GM19395 (cell line): Measurements from ENCODE around the gene LSM14B.
"Not testable (repeated sequence)": the region's sequence is repeated elsewhere in the genome, so short reads cannot be mapped to it uniquely, and the experiment has no call there.

Experiments
- ATAC-seq: cut with Tn5 transposase; IDR thresholded peaks from one replicate; pipeline ENCODE4 v1.9.1; 2021; ENCODE audit warnings: mild to moderate bottlenecking, moderate library complexity; ENCODE audit not compliant: unreplicated experiment

Gene LSM14B

DNA sequence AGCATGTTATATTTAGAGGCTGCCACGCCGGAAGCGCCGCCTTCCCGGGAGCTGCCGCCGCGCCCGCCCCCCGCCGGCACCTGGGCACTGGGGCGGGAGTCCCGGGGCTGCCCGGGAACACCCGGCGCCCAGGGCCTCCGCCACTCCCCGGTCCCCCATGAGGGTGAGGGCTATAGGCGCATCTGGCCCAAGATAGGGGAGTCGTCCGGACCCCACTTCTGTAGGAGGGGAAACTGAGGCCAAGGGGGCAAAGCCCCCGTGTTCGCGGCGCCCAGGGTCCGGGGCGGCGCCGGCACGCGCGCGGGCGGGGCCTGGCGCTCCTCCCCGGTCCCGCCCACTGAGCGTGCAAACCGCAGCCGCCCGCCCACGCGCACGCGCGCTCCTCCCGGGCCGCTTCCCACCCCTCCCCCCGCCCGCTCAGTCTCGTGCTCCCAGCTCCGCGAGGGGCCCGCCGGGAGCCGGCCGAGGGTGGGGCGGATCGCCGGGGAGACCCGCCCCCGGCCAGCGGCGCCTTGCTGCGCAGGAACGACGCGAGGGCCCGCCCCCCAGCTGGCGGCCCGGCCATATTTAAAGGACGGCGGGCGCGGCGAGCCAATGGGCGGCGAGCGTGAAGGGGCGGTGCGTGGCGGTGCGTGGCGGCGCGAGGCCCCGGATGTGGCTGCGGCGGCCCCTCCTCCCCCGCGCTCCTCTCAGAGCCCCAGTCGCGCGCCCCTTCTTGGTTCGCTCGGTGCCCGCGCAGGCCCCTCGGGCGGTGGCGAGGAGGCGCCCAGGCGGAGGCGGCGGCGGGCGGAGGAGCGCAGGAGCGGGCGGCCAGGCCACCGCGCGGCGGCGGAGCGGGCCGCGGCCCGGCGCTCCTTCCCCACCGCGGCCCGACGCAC is at the start of gene LSM14B:
TSS of gene LSM14B (plus strand) at position 700 of the 878 bp plus-strand sequence. CDS start 192 bp downstream, outside the sequence.
- ATAC-seq: peak; percentile 67

DNA sequence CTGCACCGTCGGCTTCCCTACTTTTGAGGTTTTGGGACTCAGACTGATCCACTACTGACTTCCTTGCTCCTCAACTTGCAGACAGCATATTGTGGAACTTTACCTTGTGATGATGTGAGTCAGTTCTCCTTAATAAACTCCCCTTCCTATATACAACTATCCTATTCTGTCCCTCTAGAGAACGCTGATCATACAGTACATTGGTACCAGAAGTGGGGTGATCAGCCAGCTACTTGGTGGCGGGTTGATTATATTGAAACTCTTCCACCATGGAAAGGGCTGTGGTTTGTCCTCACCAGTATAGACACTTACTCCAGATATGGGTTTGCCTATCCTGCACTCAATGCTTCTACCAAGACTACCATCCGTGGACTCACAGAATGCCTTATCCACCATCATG is 49.0 kb upstream of the LSM14B start:
- ATAC-seq: no peak

DNA sequence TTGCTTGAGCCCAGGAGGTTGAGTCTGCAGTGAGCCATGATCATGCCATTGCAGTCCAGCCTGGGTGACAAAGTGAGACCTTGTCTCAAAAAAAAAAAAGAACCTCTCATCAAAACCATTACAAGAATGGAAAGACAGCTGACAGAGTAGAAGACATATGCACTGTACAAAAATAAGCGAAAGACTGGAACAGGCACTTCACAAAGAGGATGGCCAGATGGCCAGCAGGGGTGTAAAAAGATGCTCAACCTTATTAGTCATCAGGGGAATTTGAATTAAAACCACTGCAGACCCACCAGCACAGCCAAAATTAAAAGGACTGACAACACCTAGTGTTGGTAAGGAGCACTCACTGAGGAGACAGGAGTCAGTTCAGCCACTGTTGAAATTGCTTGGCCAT is 43.1 kb upstream of the LSM14B start:
- no peak for ATAC-seq

DNA sequence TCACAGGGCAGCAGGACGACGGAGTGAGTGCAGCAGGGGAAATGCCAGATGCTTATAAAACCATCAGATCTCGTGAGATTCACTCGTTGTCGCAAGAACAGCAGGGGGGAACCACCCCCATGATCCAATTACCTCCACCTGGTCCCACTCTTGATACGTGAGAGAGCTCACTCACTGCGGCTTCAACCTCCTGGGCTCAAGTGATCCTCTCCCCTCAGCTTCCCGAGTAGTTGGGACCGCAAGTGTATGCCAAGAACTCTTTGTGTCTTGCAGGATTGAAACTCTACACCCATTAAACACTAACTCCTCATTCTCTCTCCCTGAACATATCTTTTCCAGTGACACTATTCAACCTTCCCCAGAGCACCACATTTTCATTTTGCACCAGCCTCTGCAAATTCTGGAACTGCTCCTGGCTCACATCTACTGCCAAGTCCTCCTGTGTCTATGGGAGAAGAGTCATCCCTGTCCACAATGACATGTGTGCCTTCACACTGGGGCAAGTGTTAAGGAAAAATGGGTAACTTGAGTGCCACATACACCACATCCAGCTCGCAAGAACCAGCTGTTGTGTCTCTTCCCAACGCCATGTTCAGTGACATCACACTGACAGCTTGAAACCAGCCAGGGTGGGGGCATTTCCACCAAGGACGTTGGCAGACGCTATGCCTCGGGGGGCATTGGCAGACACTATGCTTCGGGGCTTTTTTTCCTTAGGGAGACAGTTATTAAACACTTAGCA is 41.9 kb upstream of the LSM14B start:
- ATAC-seq: no peak

DNA sequence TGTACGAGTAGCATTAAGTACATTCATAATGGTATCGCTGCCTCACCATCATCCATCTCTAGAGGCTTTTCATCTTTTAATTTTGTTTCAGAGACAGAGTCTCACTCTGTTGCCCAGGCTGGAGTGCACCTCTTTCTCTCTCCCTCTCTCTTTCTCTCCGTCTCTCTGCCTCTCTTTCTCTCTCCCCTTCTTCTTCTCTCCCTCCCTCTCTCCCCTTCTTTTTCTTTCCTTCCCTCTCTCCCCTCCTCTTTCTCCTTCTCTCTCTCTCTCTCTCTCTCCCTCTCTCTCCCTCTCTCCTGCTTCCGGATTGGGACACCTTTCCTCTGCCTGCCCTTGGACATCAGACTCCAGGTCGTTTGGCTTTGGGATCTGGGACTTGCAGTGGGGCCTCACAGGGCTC is 39.0 kb upstream of the LSM14B start:
- ATAC-seq: no peak

DNA sequence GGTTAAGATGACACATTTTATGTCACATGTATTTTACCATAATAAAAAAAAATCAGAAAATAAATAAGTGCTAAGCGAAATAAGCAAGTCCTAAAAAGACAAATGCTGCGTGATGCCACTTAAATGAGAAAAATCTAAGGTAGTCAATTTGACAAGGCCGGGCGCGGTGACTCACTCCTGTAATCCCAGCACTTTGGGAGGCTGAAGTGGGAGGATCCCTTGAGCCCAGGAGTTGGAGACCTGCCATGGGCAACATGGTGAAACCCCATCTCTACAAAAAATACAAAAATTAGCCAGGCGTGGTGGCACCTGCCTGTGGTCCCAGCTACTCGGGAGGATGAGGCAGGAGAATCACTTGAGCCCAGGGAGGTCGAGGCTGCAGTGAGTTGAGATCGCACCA is 38.1 kb upstream of the LSM14B start:
- not testable (repeated sequence) for ATAC-seq

DNA sequence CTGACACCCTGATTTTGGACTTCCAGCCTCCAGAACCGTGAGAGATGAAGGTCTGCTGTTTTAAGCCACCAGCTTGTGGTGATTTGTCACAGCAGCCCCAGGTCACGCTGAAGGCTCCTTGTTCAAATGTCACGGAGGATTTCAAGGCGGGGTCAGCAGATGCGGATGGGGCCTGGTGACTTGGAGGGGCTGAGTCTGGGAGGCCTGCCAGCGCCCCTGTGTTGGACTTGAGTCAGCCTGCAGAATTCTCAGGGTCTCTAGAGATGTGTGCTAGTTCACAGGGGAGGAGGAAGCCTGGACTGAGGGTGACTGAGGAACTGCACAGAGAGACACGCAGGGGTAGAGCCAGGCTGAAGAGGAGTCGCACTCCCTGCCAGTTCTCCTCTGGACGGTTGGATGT is 37.1 kb upstream of the LSM14B start:
- ATAC-seq: no peak

DNA sequence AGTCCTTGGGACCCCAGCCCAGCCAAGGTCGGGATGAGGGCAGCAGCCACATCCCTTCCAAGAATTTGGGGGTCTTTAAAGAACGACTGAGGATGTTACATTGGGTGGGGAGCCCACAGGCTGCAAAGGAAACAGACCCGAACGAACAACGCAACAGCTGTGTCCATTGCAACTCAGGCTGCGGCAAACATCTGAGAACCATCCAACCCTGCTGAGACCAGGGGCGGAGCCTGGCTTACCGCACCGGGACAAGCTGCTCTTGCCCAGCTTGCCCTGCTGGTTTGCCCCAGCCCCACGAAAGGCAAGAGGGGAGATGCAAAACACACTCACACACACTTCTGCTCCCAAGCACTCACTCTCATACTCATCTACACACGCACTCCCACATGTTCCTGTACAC is 35.0 kb upstream of the LSM14B start:
- ATAC-seq: no peak

DNA sequence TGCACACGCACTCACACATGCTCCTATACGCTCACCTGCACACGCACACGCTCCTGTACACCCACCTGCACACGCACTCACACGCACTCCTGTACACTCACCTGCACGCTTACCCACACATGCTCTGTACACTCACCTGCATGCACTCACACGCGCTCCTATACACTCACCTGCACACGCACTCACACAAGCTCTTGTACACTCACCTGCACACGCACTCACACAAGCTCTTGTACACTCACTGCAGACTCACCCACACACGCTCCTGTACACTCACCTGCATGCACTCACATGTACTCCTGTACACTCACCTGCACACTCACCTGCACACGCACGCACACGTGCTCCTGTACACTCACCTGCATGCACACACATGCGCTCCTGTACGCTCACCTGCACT is 34.6 kb upstream of the LSM14B start:
- ATAC-seq: no peak

DNA sequence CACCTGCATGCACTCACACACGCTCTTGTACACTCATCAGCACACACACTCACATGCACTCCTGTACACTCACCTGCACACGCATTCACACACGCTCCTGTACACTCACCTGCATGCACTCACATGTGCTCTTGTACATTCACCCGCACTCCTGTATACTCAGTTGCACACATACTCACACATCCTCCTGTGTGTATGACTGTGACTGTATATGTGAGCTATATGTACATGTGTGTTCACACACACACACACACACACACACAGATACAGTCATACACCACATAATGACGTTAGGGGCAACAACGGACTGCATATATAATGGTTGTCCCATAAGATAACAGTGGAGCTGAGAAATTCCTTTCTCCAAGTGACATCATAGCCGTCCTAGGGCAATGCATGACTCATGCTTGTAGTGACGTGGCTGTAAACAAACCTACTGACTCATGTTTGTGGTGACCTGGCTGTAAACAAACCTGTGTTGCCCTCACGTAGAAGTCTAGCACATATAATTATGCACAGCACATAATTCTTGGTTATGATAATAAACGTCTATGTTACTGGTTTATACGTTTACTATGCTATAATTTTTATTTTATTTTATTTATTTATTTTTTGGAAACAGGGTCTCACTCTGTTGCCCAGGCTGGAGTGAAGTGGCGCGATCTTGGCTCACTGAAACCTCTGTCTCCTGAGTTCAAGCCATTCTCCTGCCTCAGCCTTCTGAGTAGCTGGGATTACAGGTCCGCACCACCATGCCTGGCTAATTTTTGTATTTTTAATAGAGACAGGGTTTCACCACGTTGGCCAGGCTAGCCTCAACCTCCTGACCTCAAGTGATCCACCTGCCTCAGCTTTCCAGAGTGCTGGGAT is 33.8 kb upstream of the LSM14B start:
- no peak for ATAC-seq

DNA sequence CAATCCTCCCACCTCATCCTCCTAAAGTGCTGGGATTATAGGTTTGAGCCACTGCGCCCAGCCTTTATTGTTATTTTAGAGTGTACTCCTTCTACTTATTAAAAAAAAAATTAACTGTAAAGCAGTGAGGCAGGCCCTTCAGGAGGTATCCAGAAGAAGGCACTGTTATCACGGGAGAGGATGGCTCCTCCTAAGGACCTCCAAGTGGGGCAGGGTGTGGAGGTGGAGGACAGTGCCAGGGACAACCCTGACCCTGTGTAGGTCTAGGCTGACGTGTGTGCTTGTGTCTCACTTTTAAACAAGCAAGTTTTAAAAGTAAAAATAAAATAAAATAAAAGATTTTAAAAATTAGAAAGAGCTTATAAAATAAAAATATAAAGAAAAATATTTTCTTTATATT is 32.9 kb upstream of the LSM14B start:
- ATAC-seq: no peak

DNA sequence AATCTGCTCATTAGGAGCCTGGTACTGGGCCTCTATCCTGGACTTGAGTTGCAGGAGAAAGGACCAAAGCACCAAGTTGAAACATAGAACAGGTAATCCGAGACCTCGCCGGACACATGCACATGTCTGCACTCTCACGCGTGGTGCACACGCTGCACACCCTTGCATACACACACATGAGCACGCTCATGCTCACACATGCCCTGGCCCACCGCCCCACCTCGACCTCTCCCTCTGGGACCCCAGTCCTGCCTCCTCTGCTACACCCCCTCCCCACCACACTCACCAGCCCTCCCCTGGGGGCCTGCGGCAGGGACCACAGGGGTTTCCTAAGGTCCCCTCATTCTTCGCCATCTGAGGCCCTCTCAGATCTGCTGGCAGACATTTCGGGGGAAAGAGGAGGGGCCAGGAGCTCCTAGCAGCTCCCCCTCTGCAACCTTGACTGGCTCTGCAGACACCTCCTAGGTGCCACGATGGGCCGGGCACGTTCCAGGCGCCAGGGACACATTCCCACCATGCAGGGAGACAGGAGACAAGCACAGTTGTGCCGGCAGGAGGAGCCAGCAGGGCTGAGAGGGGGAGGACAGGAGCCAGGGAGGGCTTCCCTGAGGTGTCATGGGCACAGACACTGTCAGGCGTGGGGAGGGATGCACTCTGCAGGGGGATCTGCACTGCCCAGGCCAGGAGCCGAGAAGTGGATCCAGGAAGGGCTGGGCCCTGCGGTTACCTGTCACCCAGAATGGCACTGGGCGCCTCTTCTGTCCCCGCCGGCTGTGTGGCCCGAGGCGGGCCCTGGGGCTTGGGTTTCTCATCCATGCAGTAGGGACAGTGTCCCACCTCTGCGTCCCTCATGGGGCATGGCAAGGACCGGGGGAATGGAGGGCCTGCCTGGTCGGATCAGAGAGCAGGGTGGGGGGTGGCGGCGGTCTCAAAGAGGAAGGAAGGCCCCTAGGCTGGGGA is 25.6 kb upstream of the LSM14B start:
- ATAC-seq: no peak

DNA sequence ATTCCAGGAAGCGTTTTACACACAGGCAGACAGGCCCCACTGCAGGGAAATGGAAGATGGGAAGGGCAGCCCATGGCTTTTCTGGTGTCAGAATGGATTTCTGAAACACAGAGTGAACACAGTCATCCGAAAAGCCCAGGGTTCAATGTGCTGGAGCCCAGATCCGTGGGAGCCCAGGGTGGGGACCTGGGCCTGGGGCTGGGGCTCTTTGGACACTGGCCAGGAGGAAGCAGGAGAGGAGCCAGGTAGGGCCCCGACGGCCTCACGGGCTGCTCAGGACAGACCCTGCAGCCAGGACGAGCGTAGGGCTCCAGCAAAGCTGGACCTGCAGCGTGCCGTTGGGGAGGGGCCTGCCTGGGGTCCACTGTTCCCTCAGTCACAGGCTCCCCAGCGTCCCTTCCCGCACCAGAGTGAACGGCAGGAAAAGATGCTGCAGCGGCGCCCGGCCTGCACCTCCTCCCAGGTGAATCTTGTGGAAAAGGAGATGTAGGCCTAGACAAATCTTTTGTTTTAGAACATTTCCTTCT is 24.3 kb upstream of the LSM14B start:
- no peak for ATAC-seq

DNA sequence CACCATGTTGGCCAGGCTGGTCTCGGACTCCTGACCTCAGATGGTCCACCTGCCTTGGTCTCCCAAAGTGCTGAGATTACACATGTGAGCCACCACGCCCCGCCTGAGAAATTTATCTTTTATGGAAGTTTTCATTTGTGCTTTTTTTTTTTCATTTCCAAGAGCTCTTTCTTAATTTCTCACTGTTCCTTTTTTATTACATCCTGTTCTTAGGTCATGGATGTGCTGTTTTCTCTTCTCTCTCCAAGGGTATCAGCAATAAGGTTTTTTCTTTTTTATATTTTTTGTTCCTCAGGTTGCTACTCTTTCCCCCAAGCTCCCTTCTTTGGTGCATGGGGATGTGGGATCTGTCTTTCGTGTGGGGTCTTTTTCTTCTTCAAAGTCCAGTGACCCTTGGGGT is 21.2 kb upstream of the LSM14B start:
- ATAC-seq: no peak

DNA sequence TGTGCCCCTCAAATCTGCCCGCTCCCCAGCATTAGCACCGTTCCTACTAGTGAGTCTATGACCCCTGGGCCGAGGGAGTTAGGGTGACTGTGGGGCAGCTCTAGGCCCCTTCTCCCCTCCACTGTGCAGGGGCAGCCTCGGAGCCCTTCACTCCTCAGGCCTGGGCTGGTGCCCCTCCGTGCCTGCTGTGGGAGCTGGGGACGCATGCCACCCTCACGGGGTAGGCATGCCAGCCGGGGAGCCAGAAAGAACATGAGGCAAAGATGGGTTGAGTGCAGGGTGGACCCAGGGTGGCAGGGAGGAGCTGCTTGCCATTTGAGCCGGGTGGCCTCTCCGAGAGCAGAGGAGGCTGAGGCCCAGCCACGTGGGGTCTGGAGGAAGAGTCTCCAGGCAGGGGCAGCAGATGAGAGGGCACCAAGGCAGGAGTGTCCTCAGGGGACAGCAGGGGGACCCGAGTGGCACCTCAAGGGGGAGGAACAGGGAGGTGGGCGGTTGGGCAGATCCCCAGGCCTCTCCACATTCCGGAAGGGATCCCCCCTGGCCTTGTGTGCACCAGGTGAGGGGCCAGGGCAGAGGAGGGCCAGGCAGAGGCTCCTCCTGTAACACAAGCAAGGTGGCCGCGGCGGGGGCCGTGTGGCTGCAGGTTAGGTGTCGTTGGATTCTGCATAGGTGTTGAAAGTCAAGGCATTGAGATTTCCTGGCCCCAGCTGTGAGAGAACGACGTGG is 18.6 kb upstream of the LSM14B start:
- ATAC-seq: no peak

DNA sequence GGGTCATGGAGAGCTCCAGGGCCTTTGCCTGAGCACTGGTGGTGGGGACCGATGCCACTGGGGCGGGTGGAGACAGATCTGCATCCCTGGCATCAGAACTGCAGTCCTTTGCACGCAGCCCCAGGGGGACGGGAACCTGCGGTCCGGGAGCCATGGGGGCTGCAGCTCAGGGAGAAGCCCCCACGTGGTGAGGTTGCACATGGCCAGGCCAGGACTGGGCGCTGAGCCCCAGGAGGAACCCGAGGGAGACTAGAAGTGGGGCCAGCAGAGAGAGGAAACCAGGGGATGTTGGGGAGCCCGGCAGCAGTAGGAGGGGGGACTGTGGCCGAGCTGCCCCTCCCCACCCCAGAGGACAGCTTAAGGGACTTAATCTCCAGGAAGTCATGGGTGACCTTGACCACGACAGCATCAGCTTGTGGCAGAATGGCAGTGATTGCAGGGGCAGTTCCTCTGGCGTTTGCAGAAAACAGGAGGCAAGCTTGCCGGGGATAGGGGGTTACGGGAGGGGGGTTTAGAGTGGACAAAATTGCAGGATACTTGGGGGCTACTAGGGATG is 18.0 kb upstream of the LSM14B start:
- ATAC-seq: no peak

DNA sequence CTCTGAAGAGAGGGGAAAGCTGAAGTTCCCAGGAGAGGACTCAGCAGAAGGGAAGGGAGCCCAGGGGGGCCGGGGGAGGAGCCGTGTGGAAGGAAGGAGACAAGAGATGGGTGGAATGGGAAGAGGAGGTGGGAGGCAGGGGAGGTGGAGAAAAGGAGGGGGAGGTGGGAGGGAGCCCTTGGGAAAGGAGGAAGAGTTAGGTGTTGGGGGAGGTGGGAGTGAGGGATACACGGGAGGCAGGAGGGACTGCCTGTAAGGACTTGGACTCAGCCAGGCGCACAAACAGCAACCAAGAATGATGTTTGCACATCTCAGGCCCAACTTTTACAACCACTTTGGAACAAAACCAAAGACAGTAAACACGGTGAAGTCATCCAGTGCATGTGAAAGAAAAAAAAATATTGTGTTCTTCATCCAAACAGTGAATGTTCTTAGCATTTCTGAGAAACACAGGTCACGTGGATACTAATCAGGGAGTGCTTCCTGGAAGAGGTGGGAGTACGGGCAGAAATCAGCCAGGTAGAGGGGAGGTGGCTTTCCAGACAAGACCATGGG is 17.4 kb upstream of the LSM14B start:
- no peak for ATAC-seq

DNA sequence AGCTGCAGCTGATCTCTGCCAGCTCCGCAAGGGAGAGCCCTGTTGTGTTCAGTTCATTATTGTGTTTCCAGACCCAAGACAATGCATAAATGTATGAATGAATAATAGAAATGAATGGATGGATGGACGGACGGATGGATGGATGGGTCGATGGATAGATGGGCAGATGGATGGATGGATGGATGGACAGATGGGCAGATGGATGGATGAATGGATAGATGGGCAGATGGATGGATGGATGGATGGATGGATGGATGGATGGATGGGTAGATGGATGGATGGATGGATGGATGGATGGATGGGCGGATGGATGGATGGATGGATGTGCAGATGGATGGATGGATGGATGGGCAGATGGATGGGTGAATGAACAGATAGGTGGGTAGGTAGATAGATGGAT is 16.7 kb upstream of the LSM14B start:
- ATAC-seq: no peak

DNA sequence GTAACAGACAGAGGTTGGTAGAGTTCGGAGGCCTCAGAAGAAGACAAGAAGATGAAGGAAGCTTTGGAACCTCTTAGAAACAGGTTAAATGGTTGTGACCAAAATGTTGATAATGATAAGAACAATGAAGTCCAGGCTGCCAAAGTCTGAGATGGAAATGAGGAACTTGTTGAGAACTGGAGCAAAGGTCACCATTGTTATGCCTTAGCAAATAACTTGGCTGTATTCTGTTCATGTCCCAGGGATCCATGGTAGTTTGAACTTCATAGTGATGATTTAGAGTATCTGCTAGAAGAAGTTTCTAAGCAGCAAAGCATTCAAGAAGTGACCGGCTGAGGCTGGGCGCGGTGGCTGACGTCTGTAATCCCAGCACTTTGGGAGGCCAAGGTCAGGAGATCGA is 11.1 kb upstream of the LSM14B start:
- ATAC-seq: no peak
